Astrocyte (in vitro differentiated cells and primary cell): ENCODE results near the gene SDK1.

Experiments used
- EZH2 ChIP-seq: IDR thresholded peaks from 2 replicates; pipeline ENCODE4 v1.6.1; 2012; ENCODE audit warnings: mild to moderate bottlenecking, low read length, inconsistent platforms; ENCODE audit not compliant: insufficient read depth
- TF ChIP-seq, protein P1 (sequence below): IDR thresholded peaks from 2 replicates; pipeline ENCODE4 v1.5.1; 2011; ENCODE audit warnings: low read depth, mild to moderate bottlenecking, inconsistent platforms, low read length, moderate library complexity; ENCODE audit not compliant: insufficient read depth

DNA sequence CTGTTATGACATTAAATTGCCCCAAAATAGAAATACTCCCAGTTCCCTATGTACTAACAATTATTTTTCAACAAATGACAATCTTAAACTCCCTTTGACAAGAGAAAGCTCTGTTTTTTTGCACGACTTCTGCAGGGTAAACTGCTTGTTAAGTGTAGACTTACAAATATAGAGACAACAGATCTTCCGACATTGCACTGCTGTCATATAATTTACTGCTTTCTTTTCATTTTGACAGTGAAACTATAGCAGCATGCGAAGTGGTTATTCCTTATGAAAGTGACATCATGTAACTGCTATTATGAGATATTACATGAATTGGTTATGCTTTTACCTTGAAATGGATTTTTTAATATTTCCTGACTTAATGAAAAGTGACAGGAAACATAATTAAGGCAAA is 659.9 kb downstream of the SDK1 start:
- TF ChIP-seq, protein P1, sequence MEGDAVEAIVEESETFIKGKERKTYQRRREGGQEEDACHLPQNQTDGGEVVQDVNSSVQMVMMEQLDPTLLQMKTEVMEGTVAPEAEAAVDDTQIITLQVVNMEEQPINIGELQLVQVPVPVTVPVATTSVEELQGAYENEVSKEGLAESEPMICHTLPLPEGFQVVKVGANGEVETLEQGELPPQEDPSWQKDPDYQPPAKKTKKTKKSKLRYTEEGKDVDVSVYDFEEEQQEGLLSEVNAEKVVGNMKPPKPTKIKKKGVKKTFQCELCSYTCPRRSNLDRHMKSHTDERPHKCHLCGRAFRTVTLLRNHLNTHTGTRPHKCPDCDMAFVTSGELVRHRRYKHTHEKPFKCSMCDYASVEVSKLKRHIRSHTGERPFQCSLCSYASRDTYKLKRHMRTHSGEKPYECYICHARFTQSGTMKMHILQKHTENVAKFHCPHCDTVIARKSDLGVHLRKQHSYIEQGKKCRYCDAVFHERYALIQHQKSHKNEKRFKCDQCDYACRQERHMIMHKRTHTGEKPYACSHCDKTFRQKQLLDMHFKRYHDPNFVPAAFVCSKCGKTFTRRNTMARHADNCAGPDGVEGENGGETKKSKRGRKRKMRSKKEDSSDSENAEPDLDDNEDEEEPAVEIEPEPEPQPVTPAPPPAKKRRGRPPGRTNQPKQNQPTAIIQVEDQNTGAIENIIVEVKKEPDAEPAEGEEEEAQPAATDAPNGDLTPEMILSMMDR, result no peak
- no peak for TF ChIP-seq EZH2
